GM12878 (cell line): ENCODE results near the gene TTYH3. TPM values are rescaled to one million over a fixed set of nuclear protein-coding genes. Genes with fewer than 3 reads are reported as not detected.
A peak's percentile ranks its signal among the peaks of the same experiment; 100 is the strongest.

Source experiments
- ATF7 ChIP-seq: fragments of 450-650 bp; IDR thresholded peaks from 2 replicates; pipeline ENCODE4 v1.6.1; 2016; ENCODE audit warnings: low read depth, mild to moderate bottlenecking
- BCL11A ChIP-seq: IDR thresholded peaks from 2 replicates; pipeline ENCODE4 v1.6.1; 2011; ENCODE audit warnings: low read depth, low read length
- E2F8 ChIP-seq: fragments of 450-650 bp; IDR thresholded peaks from 2 replicates; pipeline ENCODE4 v1.6.1; 2018; ENCODE audit warnings: mild to moderate bottlenecking, low read depth, moderate library complexity; ENCODE audit not compliant: partially characterized antibody
- ESRRA ChIP-seq: IDR thresholded peaks from 2 replicates; pipeline ENCODE4 v1.6.1; 2012; ENCODE audit warnings: mild to moderate bottlenecking, low read length, improper control_type of control experiment
- EZH2 ChIP-seq: IDR thresholded peaks from 2 replicates; pipeline ENCODE4 v1.6.1; 2012; ENCODE audit warnings: low read depth, mild to moderate bottlenecking, control low read depth, inconsistent platforms, low read length, borderline replicate concordance; ENCODE audit not compliant: control insufficient read depth
- HDGF ChIP-seq: fragments of 450-650 bp; IDR thresholded peaks from 2 replicates; pipeline ENCODE4 v1.6.1; 2016; ENCODE audit warnings: antibody characterized with exemption
- NKRF ChIP-seq: fragments of 450-650 bp; conservative IDR thresholded peaks from 2 replicates; pipeline ENCODE4 v1.6.1; 2017; ENCODE audit warnings: mild to moderate bottlenecking, moderate library complexity
- PAX5 ChIP-seq: IDR thresholded peaks from 2 replicates; pipeline ENCODE4 v1.6.1; 2011; ENCODE audit warnings: low read depth, low read length, borderline replicate concordance
- RB1 ChIP-seq: fragments of 450-650 bp; formaldehyde crosslinking; IDR thresholded peaks from 2 replicates; pipeline ENCODE4 v1.6.1; 2017; ENCODE audit warnings: mild to moderate bottlenecking, borderline replicate concordance
- SIX5 ChIP-seq: IDR thresholded peaks from 2 replicates; pipeline ENCODE4 v1.6.1; 2011; ENCODE audit warnings: mild to moderate bottlenecking, low read depth, low read length, moderate library complexity; ENCODE audit not compliant: severe bottlenecking
- SRF ChIP-seq, 2 experiments: IDR thresholded peaks; 2 replicates each; pipeline ENCODE4 v1.6.1; 2011; ENCODE audit warnings: low read depth in 2 of 2, low read length in 2 of 2, mild to moderate bottlenecking in 1 of 2, moderate library complexity in 1 of 2
- TAF1 ChIP-seq: IDR thresholded peaks from 2 replicates; pipeline ENCODE4 v1.6.1; 2011; ENCODE audit warnings: mild to moderate bottlenecking, low read depth, low read length, borderline replicate concordance
- USF2 ChIP-seq: IDR thresholded peaks from 2 replicates; pipeline ENCODE4 v1.6.1; 2011; ENCODE audit warnings: low read depth, low read length, improper control_type of control experiment, borderline replicate concordance
- polyA plus RNA-seq, 11 experiments: library from polyadenylated mRNA; depleted of rRNA in 4 of 11; unstranded in 6 of 11; stranded (reverse) in 5 of 11; fragments of >200 nt; fragmentation: Nextera tagmentation in 4 of 11; fragmentation: Illumina TruSeq in 1 of 11; extraction: Ambion mirVana in 4 of 11; extraction: Trizol in 1 of 11; gene quantifications; 1 replicate in 1 of 11; 2 replicates in 10 of 11; pipeline versions ENCODE4 v1.2.1 to v1.2.3, GENCODE V29; 2011 to 2016; ENCODE audit warnings: inconsistent platforms in 2 of 11, missing spikeins in 2 of 11, low read depth in 1 of 11
- total RNA-seq, 4 experiments: library from RNA; depleted of rRNA in 3 of 4; stranded (reverse); fragments of >200 nt in 3 of 4; fragmentation: Illumina TruSeq in 1 of 4; extraction: Trizol in 1 of 4; gene quantifications; 2 replicates each; pipeline versions ENCODE4 v1.2.1 to v1.2.3, GENCODE V29; 2013 to 2021
- TF ChIP-seq, protein P1 (sequence below): fragments of 450-650 bp; IDR thresholded peaks from 2 replicates; pipeline ENCODE4 v1.6.1; 2017; ENCODE audit warnings: mild to moderate bottlenecking, moderate library complexity
- TF ChIP-seq, protein P2 (sequence below): fragments of 150-350 bp; IDR thresholded peaks from 2 replicates; pipeline ENCODE4 v1.6.1; 2016; ENCODE audit warnings: low read depth, low read length

Gene TTYH3
- total and polyA plus RNA-seq, 10 of the 15 experiments (the other 5 are each of a cell fraction or from before 2014, with no cell fraction given): 0.79 to 71.4 (median 10.5) TPM

- no peak for TF ChIP-seq SRF (IDR thresholded peaks at IDR 0.05; ENCODE audit: low read depth in 2 of 2, low read length in 2 of 2)
- no peak for TF ChIP-seq ATF7
- peak; percentile 65; the same call in 1 of the 2 replicates for TF ChIP-seq RB1
- no peak for TF ChIP-seq SIX5
- peak; percentile 37; the same call in 1 of the 2 replicates for TF ChIP-seq NKRF
- TF ChIP-seq BCL11A: no peak
- no peak; the same call in 1 of the 2 replicates for TF ChIP-seq HDGF
- peak; percentile 71 for TF ChIP-seq USF2
- TF ChIP-seq EZH2: no peak
- peak; percentile 39; the same call in 1 of the 2 replicates for TF ChIP-seq TAF1
- TF ChIP-seq PAX5: no peak
- TF ChIP-seq E2F8: no peak
- TF ChIP-seq, protein P1, sequence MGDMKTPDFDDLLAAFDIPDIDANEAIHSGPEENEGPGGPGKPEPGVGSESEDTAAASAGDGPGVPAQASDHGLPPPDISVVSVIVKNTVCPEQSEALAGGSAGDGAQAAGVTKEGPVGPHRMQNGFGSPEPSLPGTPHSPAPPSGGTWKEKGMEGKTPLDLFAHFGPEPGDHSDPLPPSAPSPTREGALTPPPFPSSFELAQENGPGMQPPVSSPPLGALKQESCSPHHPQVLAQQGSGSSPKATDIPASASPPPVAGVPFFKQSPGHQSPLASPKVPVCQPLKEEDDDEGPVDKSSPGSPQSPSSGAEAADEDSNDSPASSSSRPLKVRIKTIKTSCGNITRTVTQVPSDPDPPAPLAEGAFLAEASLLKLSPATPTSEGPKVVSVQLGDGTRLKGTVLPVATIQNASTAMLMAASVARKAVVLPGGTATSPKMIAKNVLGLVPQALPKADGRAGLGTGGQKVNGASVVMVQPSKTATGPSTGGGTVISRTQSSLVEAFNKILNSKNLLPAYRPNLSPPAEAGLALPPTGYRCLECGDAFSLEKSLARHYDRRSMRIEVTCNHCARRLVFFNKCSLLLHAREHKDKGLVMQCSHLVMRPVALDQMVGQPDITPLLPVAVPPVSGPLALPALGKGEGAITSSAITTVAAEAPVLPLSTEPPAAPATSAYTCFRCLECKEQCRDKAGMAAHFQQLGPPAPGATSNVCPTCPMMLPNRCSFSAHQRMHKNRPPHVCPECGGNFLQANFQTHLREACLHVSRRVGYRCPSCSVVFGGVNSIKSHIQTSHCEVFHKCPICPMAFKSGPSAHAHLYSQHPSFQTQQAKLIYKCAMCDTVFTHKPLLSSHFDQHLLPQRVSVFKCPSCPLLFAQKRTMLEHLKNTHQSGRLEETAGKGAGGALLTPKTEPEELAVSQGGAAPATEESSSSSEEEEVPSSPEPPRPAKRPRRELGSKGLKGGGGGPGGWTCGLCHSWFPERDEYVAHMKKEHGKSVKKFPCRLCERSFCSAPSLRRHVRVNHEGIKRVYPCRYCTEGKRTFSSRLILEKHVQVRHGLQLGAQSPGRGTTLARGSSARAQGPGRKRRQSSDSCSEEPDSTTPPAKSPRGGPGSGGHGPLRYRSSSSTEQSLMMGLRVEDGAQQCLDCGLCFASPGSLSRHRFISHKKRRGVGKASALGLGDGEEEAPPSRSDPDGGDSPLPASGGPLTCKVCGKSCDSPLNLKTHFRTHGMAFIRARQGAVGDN: peak; percentile 82
- TF ChIP-seq ESRRA: no peak
- TF ChIP-seq, protein P2, sequence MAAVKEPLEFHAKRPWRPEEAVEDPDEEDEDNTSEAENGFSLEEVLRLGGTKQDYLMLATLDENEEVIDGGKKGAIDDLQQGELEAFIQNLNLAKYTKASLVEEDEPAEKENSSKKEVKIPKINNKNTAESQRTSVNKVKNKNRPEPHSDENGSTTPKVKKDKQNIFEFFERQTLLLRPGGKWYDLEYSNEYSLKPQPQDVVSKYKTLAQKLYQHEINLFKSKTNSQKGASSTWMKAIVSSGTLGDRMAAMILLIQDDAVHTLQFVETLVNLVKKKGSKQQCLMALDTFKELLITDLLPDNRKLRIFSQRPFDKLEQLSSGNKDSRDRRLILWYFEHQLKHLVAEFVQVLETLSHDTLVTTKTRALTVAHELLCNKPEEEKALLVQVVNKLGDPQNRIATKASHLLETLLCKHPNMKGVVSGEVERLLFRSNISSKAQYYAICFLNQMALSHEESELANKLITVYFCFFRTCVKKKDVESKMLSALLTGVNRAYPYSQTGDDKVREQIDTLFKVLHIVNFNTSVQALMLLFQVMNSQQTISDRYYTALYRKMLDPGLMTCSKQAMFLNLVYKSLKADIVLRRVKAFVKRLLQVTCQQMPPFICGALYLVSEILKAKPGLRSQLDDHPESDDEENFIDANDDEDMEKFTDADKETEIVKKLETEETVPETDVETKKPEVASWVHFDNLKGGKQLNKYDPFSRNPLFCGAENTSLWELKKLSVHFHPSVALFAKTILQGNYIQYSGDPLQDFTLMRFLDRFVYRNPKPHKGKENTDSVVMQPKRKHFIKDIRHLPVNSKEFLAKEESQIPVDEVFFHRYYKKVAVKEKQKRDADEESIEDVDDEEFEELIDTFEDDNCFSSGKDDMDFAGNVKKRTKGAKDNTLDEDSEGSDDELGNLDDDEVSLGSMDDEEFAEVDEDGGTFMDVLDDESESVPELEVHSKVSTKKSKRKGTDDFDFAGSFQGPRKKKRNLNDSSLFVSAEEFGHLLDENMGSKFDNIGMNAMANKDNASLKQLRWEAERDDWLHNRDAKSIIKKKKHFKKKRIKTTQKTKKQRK: no peak
These were observed 77.9 kb downstream of the TTYH3 start (continued) for GRCh38 chr7:2709553-2710285.
